ENCODE results near the gene EYA3. TPM values are rescaled to one million over a fixed set of nuclear protein-coding genes. Genes with fewer than 3 reads are reported as not detected.
A peak's percentile ranks its signal among the peaks of the same experiment; 100 is the strongest.

Gene EYA3
- total RNA-seq, 1 experiment from 2014 or later = 17.1 TPM

- Histone ChIP-seq H3F3A (ENCODE audit: low read length, unreplicated experiment) (peaks cover 5% of the 10 kb centered on the region), H3K9me3 (ENCODE audit: low read length) (no peaks in the 10 kb centered on the region), H3K4me3 (ENCODE audit: low read length) (no peak overlapping the region), H3K9me2 (replicated peaks; ENCODE audit: low read length) (no peaks in the 10 kb centered on the region), H3K4me2 (ENCODE audit: low read length) (peak overlapping the region; percentile 21), H3K36me3 (ENCODE audit: low read depth, low read length) (peaks cover 5% of the 10 kb centered on the region; the same call in 1 of the 2 replicates), H3K4me1 (ENCODE audit: insufficient read depth, low read length) (peaks cover 46% of the 10 kb centered on the region), H3K27me3 (ENCODE audit: low read length) (no peaks in the 10 kb centered on the region), H3K79me2 (ENCODE audit: low read length) (peaks cover 84% of the 10 kb centered on the region), H3K9ac (ENCODE audit: low read length) (no peak overlapping the region), H4K20me1 (ENCODE audit: low read length) (no peaks in the 10 kb centered on the region), H2AFZ (ENCODE audit: low read length) (peak overlapping the region; percentile 25; the same call in 1 of the 2 replicates), H3K27ac (ENCODE audit: low read length) (peak overlapping the region; percentile 29)
- CTCF ChIA-PET = interaction anchor here (0.6 kb wide), 2 partner anchors 16 to 31 kb away, joined by 3 to 7 read pairs; no protein-coding TSS in a partner anchor
- intact Hi-C loops (cut with micrococcal nuclease) = no loop called here
- DNase-seq (peak; percentile 29), ATAC-seq (peak; percentile 37)
- POLR2A ChIA-PET (ENCODE audit: unreplicated experiment) = interaction anchor here (0.5 kb wide), 1 partner anchor 173 kb away, joined by 3 read pairs; no protein-coding TSS in a partner anchor
- TF ChIP-seq, protein P1, sequence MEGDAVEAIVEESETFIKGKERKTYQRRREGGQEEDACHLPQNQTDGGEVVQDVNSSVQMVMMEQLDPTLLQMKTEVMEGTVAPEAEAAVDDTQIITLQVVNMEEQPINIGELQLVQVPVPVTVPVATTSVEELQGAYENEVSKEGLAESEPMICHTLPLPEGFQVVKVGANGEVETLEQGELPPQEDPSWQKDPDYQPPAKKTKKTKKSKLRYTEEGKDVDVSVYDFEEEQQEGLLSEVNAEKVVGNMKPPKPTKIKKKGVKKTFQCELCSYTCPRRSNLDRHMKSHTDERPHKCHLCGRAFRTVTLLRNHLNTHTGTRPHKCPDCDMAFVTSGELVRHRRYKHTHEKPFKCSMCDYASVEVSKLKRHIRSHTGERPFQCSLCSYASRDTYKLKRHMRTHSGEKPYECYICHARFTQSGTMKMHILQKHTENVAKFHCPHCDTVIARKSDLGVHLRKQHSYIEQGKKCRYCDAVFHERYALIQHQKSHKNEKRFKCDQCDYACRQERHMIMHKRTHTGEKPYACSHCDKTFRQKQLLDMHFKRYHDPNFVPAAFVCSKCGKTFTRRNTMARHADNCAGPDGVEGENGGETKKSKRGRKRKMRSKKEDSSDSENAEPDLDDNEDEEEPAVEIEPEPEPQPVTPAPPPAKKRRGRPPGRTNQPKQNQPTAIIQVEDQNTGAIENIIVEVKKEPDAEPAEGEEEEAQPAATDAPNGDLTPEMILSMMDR (conservative IDR thresholded peaks at IDR 0.05; ENCODE audit: low read depth, low read length) = no peak
- TF ChIP-seq EZH2 (IDR thresholded peaks at IDR 0.05; ENCODE audit: low read length, unreplicated experiment) (no peak), EZH2phosphoT487 (IDR thresholded peaks at IDR 0.05; ENCODE audit: borderline replicate concordance, low read length) (no peak)
- BruUV-seq (replicated peaks) = no TSS peak
These were observed 20.8 kb downstream of the EYA3 start for GRCh38 chr1:28067523-28068090.

DNA sequence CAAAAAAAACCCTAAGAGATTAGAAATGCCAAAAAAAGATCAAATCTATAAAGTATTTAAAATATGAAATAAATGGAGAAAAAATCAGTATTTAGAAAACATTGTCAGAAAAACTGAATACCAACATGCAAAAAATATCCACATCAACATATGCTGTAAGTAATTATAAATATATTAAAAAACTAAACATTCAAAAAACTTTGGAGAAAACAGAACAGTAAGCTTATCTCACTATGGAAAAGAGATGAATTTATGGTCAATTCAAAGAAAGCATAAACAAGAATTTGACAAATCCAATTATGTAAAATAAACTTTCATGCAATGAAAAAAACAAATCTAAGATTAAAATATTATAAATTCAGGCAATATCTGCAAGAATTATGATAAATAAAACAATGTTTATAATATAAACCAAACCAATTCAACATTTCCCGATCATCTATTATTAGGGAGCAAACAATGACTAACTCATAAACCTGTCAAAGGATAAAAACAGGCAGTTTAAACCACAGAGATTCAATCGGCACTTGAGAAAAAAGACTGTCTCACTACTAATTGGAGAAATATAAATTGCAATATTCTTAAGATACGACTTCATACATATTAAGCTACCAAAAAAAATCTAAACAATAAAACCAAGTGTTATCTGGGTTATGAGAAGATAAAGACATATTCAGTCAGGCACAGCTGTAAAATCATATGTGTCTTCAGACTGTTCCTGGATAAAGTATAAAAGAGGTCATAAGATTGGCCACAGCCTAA is 21.8 kb downstream of the EYA3 start:
- CTCF ChIA-PET = no interaction called here
- H3K27ac ChIP-seq (ENCODE audit: low read length) = peak overlapping the region; percentile 68
- DNase-seq (peak; percentile 42), ATAC-seq (0 out of 2 replicates have a peak, but pooled peaks have one; percentile 23)
- peaks cover 5% of the 10 kb centered on the region; the same call in 1 of the 2 replicates for H3K36me3 ChIP-seq (ENCODE audit: low read depth, low read length)
- H3K9me2 ChIP-seq (replicated peaks; ENCODE audit: low read length) = no peaks in the 10 kb centered on the region
- BruUV-seq (replicated peaks) = no TSS peak
- peaks cover 48% of the 10 kb centered on the region for H3K4me1 ChIP-seq (ENCODE audit: insufficient read depth, low read length)
- H3K9ac ChIP-seq (ENCODE audit: low read length) = no peak overlapping the region
- intact Hi-C loops (cut with micrococcal nuclease) = no loop called here
- H3K79me2 ChIP-seq (ENCODE audit: low read length) = peaks cover 84% of the 10 kb centered on the region
- TF ChIP-seq EZH2 (IDR thresholded peaks at IDR 0.05; ENCODE audit: low read length, unreplicated experiment) (no peak), EZH2phosphoT487 (IDR thresholded peaks at IDR 0.05; ENCODE audit: borderline replicate concordance, low read length) (no peak)
- TF ChIP-seq, protein P1 (conservative IDR thresholded peaks at IDR 0.05; ENCODE audit: low read depth, low read length) = no peak
- H2AFZ ChIP-seq (ENCODE audit: low read length) = no peak overlapping the region
- H3F3A ChIP-seq (ENCODE audit: low read length, unreplicated experiment) = peaks cover 5% of the 10 kb centered on the region
- H3K27me3 ChIP-seq (ENCODE audit: low read length) = no peaks in the 10 kb centered on the region
- peak overlapping the region; percentile 46 for H3K4me2 ChIP-seq (ENCODE audit: low read length)
- H3K4me3 ChIP-seq (ENCODE audit: low read length) = peak overlapping the region; percentile 22; the same call in 1 of the 2 replicates
- POLR2A ChIA-PET (ENCODE audit: unreplicated experiment) = no interaction called here
- H4K20me1 ChIP-seq (ENCODE audit: low read length) = no peaks in the 10 kb centered on the region
- no peaks in the 10 kb centered on the region for H3K9me3 ChIP-seq (ENCODE audit: low read length)

Data from PC-3 (cell line).